Esophagus (tissue), 2 donors: ENCODE results near the gene DEK. TPM values are rescaled to one million over a fixed set of nuclear protein-coding genes. Genes with fewer than 3 reads are reported as not detected.
"Not testable (repeated sequence)": the region's sequence is repeated elsewhere in the genome, so short reads cannot be mapped to it uniquely, and the experiment has no call there.

ENCODE experiments used
- H3K27ac ChIP-seq, 2 donors: one replicate each; pipeline ENCODE4 v1.5.1; 2013; ENCODE audit warnings: low read depth in 2 of 2, mild to moderate bottlenecking in 2 of 2, inconsistent platforms in 1 of 2, low read length in 1 of 2, moderate library complexity in 1 of 2
- H3K27me3 ChIP-seq, 2 donors: one replicate each; pipeline ENCODE4 v1.6.1; 2013; ENCODE audit warnings: low read length in 2 of 2, control low read depth in 1 of 2, mild to moderate bottlenecking in 1 of 2; ENCODE audit not compliant: insufficient read depth in 2 of 2, control insufficient read depth in 1 of 2
- H3K36me3 ChIP-seq, 2 donors: one replicate each; pipeline ENCODE4 v1.6.1; 2013; ENCODE audit warnings: low read length in 1 of 2; ENCODE audit not compliant: control insufficient read depth in 2 of 2, insufficient read depth in 2 of 2
- H3K4me1 ChIP-seq, 2 donors: one replicate each; pipeline ENCODE4 v1.6.1; 2013; ENCODE audit warnings: low read length in 1 of 2; ENCODE audit not compliant: control insufficient read depth in 2 of 2, insufficient read depth in 2 of 2
- H3K4me3 ChIP-seq, 2 donors: one replicate each; pipeline ENCODE4 v1.5.1; 2013; ENCODE audit warnings: low read length in 2 of 2, mild to moderate bottlenecking in 2 of 2, low read depth in 1 of 2, moderate library complexity in 1 of 2
- H3K9me3 ChIP-seq, 2 donors: one replicate each; pipeline ENCODE4 v1.6.1; 2013; ENCODE audit warnings: mild to moderate bottlenecking in 2 of 2, low read depth in 1 of 2, low read length in 1 of 2, moderate library complexity in 1 of 2; ENCODE audit not compliant: control insufficient read depth in 2 of 2, insufficient read depth in 1 of 2
- WGBS, 2 donors: extraction: QIAGEN DNeasy Blood & Tissue Kit; methylation state at CpG; one replicate each; pipeline ENCODE4 v1.1.7; 2013; 5-methylcytosine and 5-hydroxymethylcytosine counted together
- polyA plus RNA-seq, 2 donors: library from polyadenylated mRNA; stranded (reverse); fragments of 200-250 nt; gene quantifications; one replicate each; pipeline ENCODE4 v1.2.3, GENCODE V29; 2013
- donor health status: healthy with polysubstance abuse.
- donor health status: Bipolar disorder and iron deficiency.

DEK gene
- polyA plus RNA-seq, 2 donors = 27.0 to 43.1 TPM

- no peak overlapping the region for H3K27ac ChIP-seq
- 69 to 86% methylated on average over 3 of the region's 3 CpGs for WGBS, 2 donors
These were observed 20.9 kb downstream of the DEK start for GRCh38 chr6:18243302-18243893.

GRCh38 chr6:18242062-18242851 is 22.1 kb downstream of the DEK start:
- H3K27me3 ChIP-seq = no peaks in the 10 kb centered on the region
- peaks cover 0 to 2% of the 10 kb centered on the region in 2 donors for H3K4me1 ChIP-seq
- H3K36me3 ChIP-seq = no peaks in the 10 kb centered on the region
- no peak overlapping the region for H3K27ac ChIP-seq
- H3K9me3 ChIP-seq = no peaks in the 10 kb centered on the region
- WGBS, 2 donors = 82 to 88% methylated on average over 11 of the region's 11 CpGs
- no peak overlapping the region for H3K4me3 ChIP-seq

More at GRCh38 chr6:18243302-18243893, 20.9 kb downstream of the DEK start:
- Histone ChIP-seq H3K36me3 (no peaks in the 10 kb centered on the region), H3K27me3 (no peaks in the 10 kb centered on the region), H3K4me3 (no peak overlapping the region), H3K9me3 (no peaks in the 10 kb centered on the region), H3K4me1 (peaks cover 0 to 2% of the 10 kb centered on the region in 2 donors)

- 32 to 58% methylated on average over 1 of the region's 1 CpG for WGBS, 2 donors
- Histone ChIP-seq H3K4me3 (no peak overlapping the region), H3K9me3 (no peaks in the 10 kb centered on the region)
These were observed 22.9 kb downstream of the DEK start for GRCh38 chr6:18241208-18242038.

GRCh38 chr6:18240230-18240629 is 24.1 kb downstream of the DEK start:
- peaks cover 0 to 2% of the 10 kb centered on the region in 2 donors for H3K4me1 ChIP-seq
- H3K27ac ChIP-seq = no peak overlapping the region
- WGBS, 2 donors = 69 to 72% methylated on average over 2 of the region's 2 CpGs
- no peaks in the 10 kb centered on the region for H3K36me3 ChIP-seq
- H3K27me3 ChIP-seq = no peaks in the 10 kb centered on the region
- H3K4me3 ChIP-seq = no peak overlapping the region
- H3K9me3 ChIP-seq = no peaks in the 10 kb centered on the region

More at GRCh38 chr6:18241208-18242038, 22.9 kb downstream of the DEK start:
- no peaks in the 10 kb centered on the region for H3K27me3 ChIP-seq
- no peak overlapping the region for H3K27ac ChIP-seq
- H3K36me3 ChIP-seq = no peaks in the 10 kb centered on the region
- H3K4me1 ChIP-seq = peaks cover 0 to 2% of the 10 kb centered on the region in 2 donors

GRCh38 chr6:18237167-18237566 is 27.2 kb downstream of the DEK start:
- 93 to 98% methylated on average over 1 of the region's 1 CpG for WGBS, 2 donors
- Histone ChIP-seq H3K27ac (no peak overlapping the region), H3K9me3 (no peaks in the 10 kb centered on the region), H3K4me1 (peaks cover 0 to 2% of the 10 kb centered on the region in 2 donors), H3K36me3 (no peaks in the 10 kb centered on the region), H3K27me3 (no peaks in the 10 kb centered on the region), H3K4me3 (no peak overlapping the region)

GRCh38 chr6:18235524-18235923 is 28.8 kb downstream of the DEK start:
- Histone ChIP-seq H3K36me3 (no peaks in the 10 kb centered on the region), H3K27me3 (no peaks in the 10 kb centered on the region), H3K4me1 (no peaks in the 10 kb centered on the region), H3K4me3 (no peak overlapping the region), H3K9me3 (no peaks in the 10 kb centered on the region), H3K27ac (no peak overlapping the region)
- 83 to 99% methylated on average over 3 of the region's 3 CpGs for whole genome bisulfite sequencing, 2 donors

- Histone ChIP-seq H3K9me3 (no peaks in the 10 kb centered on the region), H3K27ac (no peak overlapping the region), H3K4me1 (no peaks in the 10 kb centered on the region), H3K27me3 (no peaks in the 10 kb centered on the region), H3K4me3 (no peak overlapping the region), H3K36me3 (no peaks in the 10 kb centered on the region)
- WGBS, 2 donors = 95 to 98% methylated on average over 1 of the region's 1 CpG
These were observed 29.8 kb downstream of the DEK start for GRCh38 chr6:18234564-18234963.

- H3K27ac ChIP-seq, H3K9me3 ChIP-seq, H3K36me3 ChIP-seq, H3K27me3 ChIP-seq, H3K4me3 ChIP-seq, H3K4me1 ChIP-seq: not testable (repeated sequence)
- 96 to 97% methylated on average over 3 of the region's 4 CpGs for WGBS, 2 donors
These were observed 30.6 kb downstream of the DEK start for GRCh38 chr6:18233770-18234169.

GRCh38 chr6:18231856-18232255 is 32.5 kb downstream of the DEK start:
- H3K4me3 ChIP-seq, H3K27ac ChIP-seq, H3K4me1 ChIP-seq, H3K27me3 ChIP-seq, H3K9me3 ChIP-seq: not testable (repeated sequence)
- 94 to 96% methylated on average over 7 of the region's 7 CpGs for WGBS, 2 donors
- H3K36me3 ChIP-seq = peaks cover 0 to 10% of the 10 kb centered on the region in 2 donors
